Neural progenitor cell (in vitro differentiated cells): ENCODE results near the gene FBXL15.

Source experiments
- EZH2 ChIP-seq: fragments of 200-600 bp; sonication (generic); IDR thresholded peaks from 2 replicates; pipeline ENCODE4 v1.6.1; 2017; ENCODE audit warnings: antibody characterized with exemption, mild to moderate bottlenecking, moderate library complexity
- EZH2phosphoT487 ChIP-seq: fragments of 200-600 bp; sonication (generic); IDR thresholded peaks from 2 replicates; pipeline ENCODE4 v1.6.1; 2017; ENCODE audit warnings: antibody characterized with exemption
- TF ChIP-seq, protein P1 (sequence below): fragments of 200-600 bp; sonication (generic); IDR thresholded peaks from 2 replicates; pipeline ENCODE4 v1.5.1; 2017; ENCODE audit warnings: antibody characterized with exemption, mild to moderate bottlenecking

DNA sequence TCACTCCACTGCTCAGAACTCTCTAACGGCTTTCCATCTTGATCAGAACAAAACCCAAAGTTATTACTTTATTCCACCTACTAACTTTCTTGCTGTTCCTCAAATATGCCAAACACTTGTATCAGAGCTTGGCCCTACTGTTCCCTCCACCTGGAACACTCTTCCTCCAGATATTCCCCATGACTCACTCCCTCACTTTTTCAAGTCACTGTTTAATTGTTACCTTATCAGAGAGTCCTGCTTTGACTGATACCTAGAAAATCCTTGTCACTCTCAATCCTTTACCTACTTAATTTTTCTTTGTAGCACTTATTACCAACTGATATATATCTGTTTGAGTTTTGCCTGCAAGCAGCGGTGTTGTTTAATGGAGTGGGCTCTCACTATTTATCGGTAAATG lies 30.7 kb upstream of the FBXL15 start:
- TF ChIP-seq, protein P1, sequence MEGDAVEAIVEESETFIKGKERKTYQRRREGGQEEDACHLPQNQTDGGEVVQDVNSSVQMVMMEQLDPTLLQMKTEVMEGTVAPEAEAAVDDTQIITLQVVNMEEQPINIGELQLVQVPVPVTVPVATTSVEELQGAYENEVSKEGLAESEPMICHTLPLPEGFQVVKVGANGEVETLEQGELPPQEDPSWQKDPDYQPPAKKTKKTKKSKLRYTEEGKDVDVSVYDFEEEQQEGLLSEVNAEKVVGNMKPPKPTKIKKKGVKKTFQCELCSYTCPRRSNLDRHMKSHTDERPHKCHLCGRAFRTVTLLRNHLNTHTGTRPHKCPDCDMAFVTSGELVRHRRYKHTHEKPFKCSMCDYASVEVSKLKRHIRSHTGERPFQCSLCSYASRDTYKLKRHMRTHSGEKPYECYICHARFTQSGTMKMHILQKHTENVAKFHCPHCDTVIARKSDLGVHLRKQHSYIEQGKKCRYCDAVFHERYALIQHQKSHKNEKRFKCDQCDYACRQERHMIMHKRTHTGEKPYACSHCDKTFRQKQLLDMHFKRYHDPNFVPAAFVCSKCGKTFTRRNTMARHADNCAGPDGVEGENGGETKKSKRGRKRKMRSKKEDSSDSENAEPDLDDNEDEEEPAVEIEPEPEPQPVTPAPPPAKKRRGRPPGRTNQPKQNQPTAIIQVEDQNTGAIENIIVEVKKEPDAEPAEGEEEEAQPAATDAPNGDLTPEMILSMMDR, result no peak
- TF ChIP-seq EZH2 (no peak), EZH2phosphoT487 (no peak)
